Liver (tissue), 9 donors: ENCODE data around the gene OSGIN1. TPM values are rescaled to one million over a fixed set of nuclear protein-coding genes. Genes with fewer than 3 reads are reported as not detected.

Experiments
- DNase-seq: peaks from one replicate; pipeline ENCODE4 v3.0.0-alpha.2; 2017; ENCODE audit warnings: low spot score
- H3K27ac ChIP-seq, 2 donors: one replicate each; pipeline ENCODE4 v1.7.0; 2013; ENCODE audit warnings: inconsistent platforms in 2 of 2, low read length in 2 of 2, control low read depth in 1 of 2, low read depth in 1 of 2, mild to moderate bottlenecking in 1 of 2
- H3K27me3 ChIP-seq, 4 donors: one replicate each; pipeline versions ENCODE4 v1.6.1 to v1.7.0; 2013; ENCODE audit warnings: low read length in 3 of 4, inconsistent platforms in 1 of 4, mild to moderate bottlenecking in 1 of 4, moderate library complexity in 1 of 4; ENCODE audit not compliant: control insufficient read depth in 4 of 4, insufficient read depth in 4 of 4
- H3K36me3 ChIP-seq, 4 donors: one replicate each; pipeline versions ENCODE4 v1.6.1 to v1.7.0; 2013; ENCODE audit warnings: low read length in 3 of 4, mild to moderate bottlenecking in 3 of 4, low read depth in 1 of 4, moderate library complexity in 1 of 4; ENCODE audit not compliant: control insufficient read depth in 4 of 4, insufficient read depth in 3 of 4
- H3K4me1 ChIP-seq, 4 donors: one replicate each; pipeline versions ENCODE4 v1.6.1 to v1.7.0; 2013; ENCODE audit warnings: low read length in 3 of 4, mild to moderate bottlenecking in 3 of 4, moderate library complexity in 1 of 4; ENCODE audit not compliant: control insufficient read depth in 4 of 4, insufficient read depth in 4 of 4
- H3K4me3 ChIP-seq, 3 donors: one replicate each; pipeline versions ENCODE4 v1.6.1 to v1.7.0; 2013; ENCODE audit warnings: low read length in 3 of 3, control low read depth in 1 of 3, low read depth in 1 of 3, mild to moderate bottlenecking in 1 of 3
- H3K9ac ChIP-seq, 2 donors: one replicate each; pipeline ENCODE4 v1.7.0; 2013; ENCODE audit warnings: low read length in 2 of 2, mild to moderate bottlenecking in 2 of 2, moderate library complexity in 2 of 2, control low read depth in 1 of 2, low read depth in 1 of 2
- H3K9me3 ChIP-seq, 4 donors: one replicate each; pipeline versions ENCODE4 v1.6.1 to v1.7.0; 2013; ENCODE audit warnings: low read length in 3 of 4; ENCODE audit not compliant: control insufficient read depth in 4 of 4
- FOXA1 ChIP-seq: IDR thresholded peaks from 2 replicates; pipeline ENCODE4 v1.6.1; 2016; ENCODE audit warnings: antibody characterized with exemption
- FOXA2 ChIP-seq: IDR thresholded peaks from 2 replicates; pipeline ENCODE4 v1.6.1; 2016; ENCODE audit warnings: antibody characterized with exemption
- GABPA ChIP-seq, 2 donors: IDR thresholded peaks in 1 of 2; conservative IDR thresholded peaks in 1 of 2; 2 replicates each; pipeline ENCODE4 v1.6.1; 2016; ENCODE audit warnings: antibody characterized with exemption in 2 of 2, mild to moderate bottlenecking in 1 of 2, moderate library complexity in 1 of 2
- HNF4A ChIP-seq, 2 donors: conservative IDR thresholded peaks; 2 replicates each; pipeline ENCODE4 v1.6.1; 2016; ENCODE audit warnings: antibody characterized with exemption in 2 of 2, mild to moderate bottlenecking in 2 of 2
- HNF4G ChIP-seq: IDR thresholded peaks from 2 replicates; pipeline ENCODE4 v1.6.1; 2016; ENCODE audit warnings: antibody characterized with exemption
- JUND ChIP-seq, 2 donors: IDR thresholded peaks; 2 replicates each; pipeline ENCODE4 v1.6.1; 2016; ENCODE audit warnings: antibody characterized with exemption in 2 of 2
- MAX ChIP-seq: IDR thresholded peaks from 2 replicates; pipeline ENCODE4 v1.6.1; 2016; ENCODE audit warnings: antibody characterized with exemption
- NR2F2 ChIP-seq: IDR thresholded peaks from 2 replicates; pipeline ENCODE4 v1.6.1; 2016; ENCODE audit warnings: antibody characterized with exemption
- RAD21 ChIP-seq, 2 donors: IDR thresholded peaks; 2 replicates each; pipeline ENCODE4 v1.6.1; 2016; ENCODE audit warnings: antibody characterized with exemption in 2 of 2, mild to moderate bottlenecking in 2 of 2
- REST ChIP-seq: IDR thresholded peaks from 2 replicates; pipeline ENCODE4 v1.6.1; 2016; ENCODE audit warnings: antibody characterized with exemption, mild to moderate bottlenecking
- RXRA ChIP-seq, 2 donors: IDR thresholded peaks; 2 replicates each; pipeline ENCODE4 v1.6.1; 2017 to 2018; ENCODE audit warnings: antibody characterized with exemption in 2 of 2, mild to moderate bottlenecking in 1 of 2
- SP1 ChIP-seq: IDR thresholded peaks from 2 replicates; pipeline ENCODE4 v1.6.1; 2018; ENCODE audit warnings: antibody characterized with exemption, mild to moderate bottlenecking
- TAF1 ChIP-seq: conservative IDR thresholded peaks from 2 replicates; pipeline ENCODE4 v1.6.1; 2016; ENCODE audit warnings: antibody characterized with exemption, mild to moderate bottlenecking
- ZBTB33 ChIP-seq: IDR thresholded peaks from 2 replicates; pipeline ENCODE4 v1.6.1; 2016; ENCODE audit warnings: antibody characterized with exemption
- WGBS: extraction: QIAGEN DNeasy Blood & Tissue Kit; methylation state at CpG from one replicate; pipeline ENCODE4 v1.1.7; 2013; 5-methylcytosine and 5-hydroxymethylcytosine counted together
- polyA plus RNA-seq, 2 donors: library from polyadenylated mRNA; stranded (reverse) in 1 of 2; unstranded in 1 of 2; fragments of 200-250 nt in 1 of 2; fragments of >200 nt in 1 of 2; fragmentation: Nextera tagmentation in 1 of 2; extraction: Ambion mirVana in 1 of 2; gene quantifications; one replicate each; pipeline versions ENCODE4 v1.2.1 to v1.2.3, GENCODE V29; 2013 to 2015
- total RNA-seq, 2 donors: library from RNA; depleted of rRNA; stranded (reverse); fragments of >200 nt; gene quantifications; one replicate each; pipeline ENCODE4 v1.2.3, GENCODE V29; 2014
- donor health status: healthy.
- donor health status: healthy.
- donor health status: healthy.
- donor health status: healthy.
- donor health status: healthy.

The OSGIN1 gene
- total and polyA plus RNA-seq, 4 donors, result 7.1 to 90.4 (median 60.4) TPM

- no peaks in the 10 kb centered on the region for H3K9me3 ChIP-seq
- H3K27me3 ChIP-seq, result no peaks in the 10 kb centered on the region
- peak overlapping the region; percentile 90 to 93 for H3K27ac ChIP-seq
- H3K4me1 ChIP-seq, result peaks cover 20 to 67% (median 62%) of the 10 kb centered on the region in 4 donors
- no peak overlapping the region for H3K4me3 ChIP-seq
- H3K9ac ChIP-seq, result peak overlapping the region in 1 of 2 donors; percentile 32
- no peaks in the 10 kb centered on the region for H3K36me3 ChIP-seq
- no peak for DNase-seq
- WGBS, result 47% methylated on average over 14 of the region's 14 CpGs
- TF ChIP-seq SP1 (peak; percentile 81), TAF1 (peak; percentile 32), RAD21 (IDR thresholded peaks at IDR 0.05) (no peak), REST (peak; percentile 23), JUND (IDR thresholded peaks at IDR 0.05) (peak; percentile 26 to 28), GABPA (IDR thresholded peaks at IDR 0.05 in 1 of 2, conservative IDR thresholded peaks at IDR 0.05 in 1 of 2) (no peak), RXRA (IDR thresholded peaks at IDR 0.05) (peak; percentile 57 to 72), HNF4A (conservative IDR thresholded peaks at IDR 0.05) (peak; percentile 85 to 87), HNF4G (peak; percentile 71), NR2F2 (no peak), ZBTB33 (peak; percentile 33), MAX (peak; percentile 76)
These were observed 5.3 kb upstream of the OSGIN1 start for GRCh38 chr16:83947642-83948234.

GRCh38 chr16:83948914-83949723 is 3.9 kb upstream of the OSGIN1 start:
- Histone ChIP-seq H3K27ac (peak overlapping the region; percentile 69 to 93), H3K4me1 (peaks cover 16 to 56% (median 50%) of the 10 kb centered on the region in 4 donors), H3K36me3 (no peaks in the 10 kb centered on the region)

More at GRCh38 chr16:83948914-83949723, 3.9 kb upstream of the OSGIN1 start:
- no peaks in the 10 kb centered on the region for H3K27me3 ChIP-seq
- H3K9me3 ChIP-seq, result no peaks in the 10 kb centered on the region
- no peak overlapping the region for H3K4me3 ChIP-seq
- no peak overlapping the region for H3K9ac ChIP-seq
- TF ChIP-seq RXRA (IDR thresholded peaks at IDR 0.05) (peak; percentile 61 to 62), SP1 (peak; percentile 56), FOXA2 (no peak), FOXA1 (no peak), HNF4A (conservative IDR thresholded peaks at IDR 0.05) (peak; percentile 63 to 68)
- DNase-seq, result no peak
- 57% methylated on average over 13 of the region's 13 CpGs for WGBS
